BE2C (cell line): Measurements from ENCODE around the gene LDLRAD2.

ENCODE experiments used
- DNase-seq: peaks from one replicate; pipeline ENCODE4 v3.0.0-alpha.2; 2020
- H3K27me3 ChIP-seq: fragments of 250-450 bp; sonication (Bioruptor Pico); 2 replicates; pipeline ENCODE4 v1.5.1; 2020; ENCODE audit warnings: mild to moderate bottlenecking
- H3K36me3 ChIP-seq: fragments of 250-450 bp; sonication (Bioruptor Pico); 2 replicates; pipeline ENCODE4 v1.5.1; 2020; ENCODE audit warnings: mild to moderate bottlenecking
- H3K4me1 ChIP-seq: fragments of 250-450 bp; sonication (Bioruptor Pico); 2 replicates; pipeline ENCODE4 v1.5.1; 2020
- H3K4me3 ChIP-seq: 2 replicates; pipeline ENCODE4 v1.5.1; 2011; ENCODE audit warnings: low read depth, low read length
- H3K9me3 ChIP-seq: fragments of 250-450 bp; sonication (Bioruptor Pico); 2 replicates; pipeline ENCODE4 v1.5.1; 2020
- CTCF ChIP-seq: IDR thresholded peaks from 2 replicates; pipeline ENCODE4 v1.5.1; 2012; ENCODE audit warnings: mild to moderate bottlenecking, low read depth, low read length

LDLRAD2 gene

DNA sequence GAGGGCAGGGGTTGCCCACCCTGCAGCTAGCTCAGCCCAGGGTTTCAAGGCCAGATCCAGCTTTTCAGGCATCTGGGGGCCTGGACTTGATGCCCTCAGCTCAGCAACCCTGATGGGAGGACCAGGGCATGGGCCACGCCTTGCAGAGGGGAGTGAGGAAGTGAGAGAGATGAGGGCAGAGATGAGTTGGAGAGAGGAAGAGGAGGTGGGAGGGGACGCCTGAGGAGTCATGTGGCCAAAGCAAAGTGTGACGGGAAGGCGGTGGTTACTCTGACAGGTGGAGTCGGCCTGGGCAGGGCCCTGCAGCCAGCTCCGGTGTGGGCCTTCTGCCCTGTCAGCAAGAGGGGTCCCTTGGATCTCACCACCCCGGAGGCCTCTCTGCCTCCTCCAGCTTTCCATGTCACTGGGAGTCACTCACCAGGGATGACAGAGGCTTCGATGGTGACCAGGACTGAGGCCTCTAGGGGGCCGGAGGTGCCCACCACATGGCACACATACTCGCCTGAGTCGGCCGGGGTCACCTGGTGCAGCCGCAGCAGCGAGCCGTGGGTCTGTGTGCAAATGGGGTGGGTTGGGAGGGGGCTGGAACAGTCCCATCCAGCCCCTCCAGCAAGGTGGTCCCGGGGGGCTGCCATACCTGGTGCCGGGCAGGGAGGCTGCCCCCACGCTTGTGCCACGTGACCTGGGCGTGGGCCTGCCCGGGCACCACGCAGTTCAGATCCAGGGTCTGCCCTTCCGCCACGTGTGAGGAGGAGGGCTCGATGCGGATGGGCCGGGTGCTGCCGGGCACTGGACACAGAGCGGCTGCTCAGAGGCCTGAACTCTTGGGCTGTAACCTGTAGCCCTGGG, 40.4 kb downstream of the LDLRAD2 start:
- no peak for DNase-seq
- no peaks in the 10 kb centered on the region for H3K27me3 ChIP-seq
- no peaks in the 10 kb centered on the region for H3K36me3 ChIP-seq
- no peak overlapping the region for H3K4me3 ChIP-seq
- TF ChIP-seq CTCF, result no peak
- no peaks in the 10 kb centered on the region for H3K4me1 ChIP-seq
- H3K9me3 ChIP-seq, result no peaks in the 10 kb centered on the region

DNA sequence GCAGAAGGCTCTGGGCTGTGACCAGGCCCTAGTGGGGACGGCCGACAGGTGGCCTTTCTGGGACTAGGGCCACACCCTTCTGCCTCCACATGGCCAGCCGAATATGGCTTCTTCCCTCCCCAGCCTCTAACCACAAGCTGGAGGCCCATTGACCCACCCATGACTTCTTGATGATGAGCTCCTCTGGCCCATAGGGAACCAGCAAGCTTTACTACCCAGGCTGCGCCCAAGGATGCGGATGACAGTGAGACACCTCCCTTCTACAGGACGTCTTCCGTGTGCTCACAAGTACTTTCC, 41.0 kb downstream of the LDLRAD2 start:
- Histone ChIP-seq H3K4me1 (no peaks in the 10 kb centered on the region), H3K9me3 (no peaks in the 10 kb centered on the region), H3K27me3 (no peaks in the 10 kb centered on the region), H3K4me3 (no peak overlapping the region), H3K36me3 (no peaks in the 10 kb centered on the region)
- no peak for DNase-seq
- TF ChIP-seq CTCF, result no peak

DNA sequence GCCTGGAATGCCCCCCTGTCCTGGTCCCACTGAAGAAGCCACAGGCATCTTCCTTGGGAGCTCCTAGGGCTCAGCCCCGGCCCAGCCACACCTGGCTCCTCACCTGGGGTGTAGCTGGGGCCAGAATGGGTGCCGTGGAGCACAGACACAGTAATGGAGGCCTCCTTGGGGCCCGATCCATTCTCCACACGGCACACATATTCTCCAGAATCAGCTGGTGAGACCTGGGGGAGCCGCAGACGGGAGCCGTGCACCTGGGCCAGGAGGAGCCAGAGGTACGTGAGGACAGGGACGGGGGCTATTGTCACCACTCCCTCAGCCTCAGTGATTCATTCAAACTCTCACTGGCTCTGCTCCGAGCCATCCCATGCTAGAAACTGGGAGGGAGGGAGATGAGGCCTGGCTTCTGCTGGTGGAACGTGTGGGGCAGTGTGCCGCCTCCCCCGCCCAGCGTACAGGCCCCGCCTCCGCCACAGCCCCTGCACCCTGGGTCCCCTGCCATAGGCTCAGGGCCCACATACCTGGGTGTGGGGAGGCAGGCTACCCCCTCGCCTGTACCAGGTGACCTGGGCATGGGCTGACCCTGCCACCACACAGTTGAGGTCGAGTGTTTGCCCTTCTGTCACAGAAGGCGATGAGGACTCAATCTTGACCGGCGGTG, 42.2 kb downstream of the LDLRAD2 start:
- no peaks in the 10 kb centered on the region for H3K4me1 ChIP-seq
- DNase-seq, result no peak
- H3K4me3 ChIP-seq, result no peak overlapping the region
- no peaks in the 10 kb centered on the region for H3K9me3 ChIP-seq
- H3K36me3 ChIP-seq, result no peaks in the 10 kb centered on the region
- H3K27me3 ChIP-seq, result no peaks in the 10 kb centered on the region
- no peak for TF ChIP-seq CTCF

- no peak for DNase-seq
- no peaks in the 10 kb centered on the region for H3K36me3 ChIP-seq
These were observed 42.7 kb downstream of the LDLRAD2 start for GRCh38 chr1:21854751-21855131.

GRCh38 chr1:21855257-21856096, 43.4 kb downstream of the LDLRAD2 start:
- Histone ChIP-seq H3K4me3 (no peak overlapping the region), H3K36me3 (no peaks in the 10 kb centered on the region), H3K9me3 (no peaks in the 10 kb centered on the region), H3K27me3 (no peaks in the 10 kb centered on the region), H3K4me1 (no peaks in the 10 kb centered on the region)
- TF ChIP-seq CTCF, result no peak
- no peak for DNase-seq

More at GRCh38 chr1:21854751-21855131, 42.7 kb downstream of the LDLRAD2 start:
- Histone ChIP-seq H3K4me1 (no peaks in the 10 kb centered on the region), H3K27me3 (no peaks in the 10 kb centered on the region), H3K4me3 (no peak overlapping the region), H3K9me3 (no peaks in the 10 kb centered on the region)
- no peak for TF ChIP-seq CTCF
